ENCODE measurements around the gene CARD14. TPM values are rescaled to one million over a fixed set of nuclear protein-coding genes. Genes with fewer than 3 reads are reported as not detected.

The CARD14 gene
- total and polyA plus RNA-seq, 2 donors (not counting 1 experiment from before 2014, with no cell fraction given): not detected

DNA sequence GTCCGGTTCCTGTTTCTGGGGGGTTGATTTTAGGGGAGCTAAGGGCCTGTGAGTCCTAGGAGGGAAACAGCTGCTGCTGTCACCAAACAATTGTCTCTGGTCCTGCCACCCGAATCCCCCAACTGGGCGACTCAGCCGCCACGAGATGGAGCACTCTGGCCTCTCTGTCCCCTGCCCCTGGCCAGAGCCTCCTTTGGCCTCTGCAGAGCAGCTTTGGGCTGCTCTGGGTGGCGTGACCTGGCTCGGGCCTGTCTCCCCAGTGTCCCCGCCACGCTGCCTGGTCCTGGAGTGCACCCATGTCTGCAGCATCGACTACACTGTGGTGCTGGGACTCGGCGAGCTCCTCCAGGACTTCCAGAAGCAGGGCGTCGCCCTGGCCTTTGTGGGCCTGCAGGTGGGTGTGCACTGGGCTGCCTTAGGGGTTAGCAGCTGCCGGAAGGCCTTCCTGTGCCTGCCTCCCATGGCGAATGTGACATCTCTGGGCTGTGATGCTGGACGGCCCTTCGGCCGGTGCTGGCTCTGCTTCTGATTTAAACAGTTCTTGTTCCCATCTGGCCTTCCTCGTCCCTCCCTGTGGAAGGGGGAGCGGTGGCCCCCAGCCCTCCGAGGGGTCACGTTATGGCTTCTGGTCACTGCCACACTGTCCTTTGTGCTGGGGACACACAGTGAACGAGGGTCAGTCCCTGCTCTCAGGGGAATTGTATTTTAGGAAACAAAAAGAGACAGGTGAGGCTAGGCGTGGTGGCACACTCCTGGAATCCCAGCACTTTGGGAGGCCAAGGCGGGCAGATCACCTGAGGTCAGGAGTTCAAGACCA is 79.3 kb downstream of the CARD14 start:
- DNase-seq (no peak), ATAC-seq (ENCODE audit: low read depth) (no peak)
- Histone ChIP-seq H3K9ac (ENCODE audit: low read length) (no peak overlapping the region), H3K4me3 (ENCODE audit: control extremely low read depth in 1 of 5, extremely low read depth in 1 of 5, insufficient read depth in 1 of 5, low read depth in 2 of 5, low read length in 4 of 5) (no peak overlapping the region), H3K4me2 (replicated peaks; ENCODE audit: low read depth, low read length, poor library complexity, severe bottlenecking) (no peak overlapping the region), H3K27me3 (replicated peaks in 1 of 4; ENCODE audit: control extremely low read depth in 1 of 4, control insufficient read depth in 3 of 4, insufficient read depth in 4 of 4, low read length in 3 of 4) (no peaks in the 10 kb centered on the region), H3K79me2 (ENCODE audit: control insufficient read depth, insufficient read depth, low read length) (no peaks in the 10 kb centered on the region), H3K4me1 (ENCODE audit: control insufficient read depth in 2 of 2, insufficient read depth in 2 of 2, low read length in 2 of 2) (no peaks in the 10 kb centered on the region), H4K20me1 (ENCODE audit: control insufficient read depth, insufficient read depth, low read length, poor library complexity, severe bottlenecking) (no peaks in the 10 kb centered on the region), H3K27ac (ENCODE audit: low read length in 2 of 2) (no peak overlapping the region), H2AFZ (ENCODE audit: insufficient read depth, low read depth, low read length, poor library complexity, severe bottlenecking) (no peak overlapping the region), H3K9me3 (ENCODE audit: control extremely low read depth in 1 of 3, control insufficient read depth in 2 of 3, insufficient read depth in 1 of 3, low read length in 2 of 3) (peaks cover 0 to 3% (median 0%) of the 10 kb centered on the region in 3 donors), H3K36me3 (replicated peaks in 1 of 2; ENCODE audit: control extremely low read depth in 1 of 2, control insufficient read depth in 1 of 2, extremely low read depth in 1 of 2, insufficient read depth in 2 of 2, low read length in 1 of 2) (no peaks in the 10 kb centered on the region)
- H3K27me3 Mint-ChIP-seq: no peaks in the 10 kb centered on the region
- ChIA-PET CTCF (interaction anchor here (0.5 to 1.3 kb wide), 2 partner anchors 53 to 1381 kb away, joined by 3 to 4 read pairs; no protein-coding TSS in a partner anchor), POLR2A (no interaction called here)
- H3K4me3 Mint-ChIP-seq: no peak overlapping the region
- intact Hi-C loops (cut with micrococcal nuclease): no loop called here
- H3K27ac Mint-ChIP-seq: no peak overlapping the region
- TF ChIP-seq CTCF (IDR thresholded peaks at IDR 0.05): no peak
- TF ChIP-seq EZH2 (IDR thresholded peaks at IDR 0.05; ENCODE audit: borderline replicate concordance, insufficient read depth, low read depth, low read length, poor library complexity, severe bottlenecking): no peak
- no peaks in the 10 kb centered on the region for H3K9me3 Mint-ChIP-seq (ENCODE audit: insufficient read depth)
- 92% methylated on average over 24 of the region's 26 CpGs for WGBS (ENCODE audit: insufficient coverage)
- peaks cover 3% of the 10 kb centered on the region for H3K4me1 Mint-ChIP-seq

- Histone ChIP-seq H2AFZ (ENCODE audit: insufficient read depth, low read depth, low read length, poor library complexity, severe bottlenecking) (no peak overlapping the region), H3K79me2 (ENCODE audit: control insufficient read depth, insufficient read depth, low read length) (no peaks in the 10 kb centered on the region), H3K4me3 (ENCODE audit: control extremely low read depth in 1 of 5, extremely low read depth in 1 of 5, insufficient read depth in 1 of 5, low read depth in 2 of 5, low read length in 4 of 5) (no peak overlapping the region), H3K27me3 (replicated peaks in 1 of 4; ENCODE audit: control extremely low read depth in 1 of 4, control insufficient read depth in 3 of 4, insufficient read depth in 4 of 4, low read length in 3 of 4) (no peaks in the 10 kb centered on the region), H3K4me1 (ENCODE audit: control insufficient read depth in 2 of 2, insufficient read depth in 2 of 2, low read length in 2 of 2) (peaks cover 6 to 8% of the 10 kb centered on the region in 2 donors), H3K36me3 (replicated peaks in 1 of 2; ENCODE audit: control extremely low read depth in 1 of 2, control insufficient read depth in 1 of 2, extremely low read depth in 1 of 2, insufficient read depth in 2 of 2, low read length in 1 of 2) (no peaks in the 10 kb centered on the region), H4K20me1 (ENCODE audit: control insufficient read depth, insufficient read depth, low read length, poor library complexity, severe bottlenecking) (no peaks in the 10 kb centered on the region), H3K9me3 (ENCODE audit: control extremely low read depth in 1 of 3, control insufficient read depth in 2 of 3, insufficient read depth in 1 of 3, low read length in 2 of 3) (peaks cover 0 to 3% (median 0%) of the 10 kb centered on the region in 3 donors), H3K27ac (ENCODE audit: low read length in 2 of 2) (no peak overlapping the region), H3K4me2 (replicated peaks; ENCODE audit: low read depth, low read length, poor library complexity, severe bottlenecking) (no peak overlapping the region), H3K9ac (ENCODE audit: low read length) (no peak overlapping the region)
- CTCF ChIA-PET: interaction anchor here (0.7 to 5.7 kb wide), 6 partner anchors 11 to 243 kb away, joined by 3 to 55 read pairs (median 3); partner anchors contain the start of gene GAA
- no peak for ATAC-seq (ENCODE audit: low read depth)
- H3K27me3 Mint-ChIP-seq: no peaks in the 10 kb centered on the region
- TF ChIP-seq EZH2 (IDR thresholded peaks at IDR 0.05; ENCODE audit: borderline replicate concordance, insufficient read depth, low read depth, low read length, poor library complexity, severe bottlenecking) (no peak), CTCF (IDR thresholded peaks at IDR 0.05) (no peak)
- peaks cover 13% of the 10 kb centered on the region for H3K4me1 Mint-ChIP-seq
- no peak overlapping the region for H3K4me3 Mint-ChIP-seq
- DNase-seq: no peak
- POLR2A ChIA-PET: interaction anchor here (0.6 kb wide), 1 partner anchor 106 kb away, joined by 6 read pairs; no protein-coding TSS in a partner anchor
- H3K9me3 Mint-ChIP-seq (ENCODE audit: insufficient read depth): no peaks in the 10 kb centered on the region
- no peak overlapping the region for H3K27ac Mint-ChIP-seq
- 94% methylated on average over 11 of the region's 11 CpGs for WGBS (ENCODE audit: insufficient coverage)
- intact Hi-C loops (cut with micrococcal nuclease): loop anchor here (5.0 kb wide), 1 partner anchor 170 kb away; no protein-coding TSS in a partner anchor
Measured at GRCh38 chr17:80251966-80252365, 82.1 kb downstream of the CARD14 start.

All from B cell (primary cell).